Neural crest cell (in vitro differentiated cells): ENCODE data around the gene DIAPH2. TPM values are rescaled to one million over a fixed set of nuclear protein-coding genes. Genes with fewer than 3 reads are reported as not detected.

Source experiments
- DNase-seq: peaks from one replicate; pipeline ENCODE4 v3.0.0; 2021; ENCODE audit warnings: low read depth, mixed read lengths, low spot score
- H3K27ac Mint-ChIP-seq: one replicate; pipeline ENCODE4 v1.8.0; 2021; ENCODE audit warnings: mild to moderate bottlenecking, mixed read lengths; ENCODE audit not compliant: unreplicated experiment
- H3K27me3 Mint-ChIP-seq: 2 replicates; pipeline ENCODE4 v1.8.0; 2021; ENCODE audit warnings: low read depth, mild to moderate bottlenecking, mixed read lengths
- H3K36me3 Mint-ChIP-seq: 2 replicates; pipeline ENCODE4 v1.8.0; 2021; ENCODE audit warnings: low read depth, mild to moderate bottlenecking, mixed read lengths
- H3K4me1 Mint-ChIP-seq: 2 replicates; pipeline ENCODE4 v1.8.0; 2021; ENCODE audit warnings: mixed read lengths
- H3K4me3 Mint-ChIP-seq: one replicate; pipeline ENCODE4 v1.8.0; 2021; ENCODE audit warnings: mild to moderate bottlenecking, mixed read lengths
- H3K9me3 Mint-ChIP-seq: 2 replicates; pipeline ENCODE4 v1.8.0; 2021; ENCODE audit warnings: mixed read lengths
- CTCF ChIP-seq: fragments of 200-600 bp; sonication (generic); conservative IDR thresholded peaks from 2 replicates; pipeline ENCODE4 v1.5.0; 2021; ENCODE audit warnings: antibody characterized with exemption, mild to moderate bottlenecking
- total RNA-seq: library from RNA; stranded (reverse); gene quantifications from 2 replicates; pipeline ENCODE4 v1.2.1, GENCODE V29; 2021

The DIAPH2 gene
- total RNA-seq, 1 donor from 2014 or later, result 8.4 TPM

- Mint-ChIP-seq H3K36me3 (no peaks in the 10 kb centered on the region), H3K9me3 (no peaks in the 10 kb centered on the region), H3K4me1 (peaks cover 9% of the 10 kb centered on the region), H3K27ac (no peak overlapping the region), H3K27me3 (no peaks in the 10 kb centered on the region), H3K4me3 (no peak overlapping the region)
- TF ChIP-seq CTCF, result no peak
- DNase-seq, result no peak
Observed at GRCh38 chrX:97238632-97239031, 554.0 kb downstream of the DIAPH2 start.

- no peaks in the 10 kb centered on the region for H3K9me3 Mint-ChIP-seq
- TF ChIP-seq CTCF, result no peak
- H3K36me3 Mint-ChIP-seq, result no peaks in the 10 kb centered on the region
- no peaks in the 10 kb centered on the region for H3K27me3 Mint-ChIP-seq
- no peak overlapping the region for H3K27ac Mint-ChIP-seq
- H3K4me3 Mint-ChIP-seq, result no peak overlapping the region
- no peak for DNase-seq
- peaks cover 10% of the 10 kb centered on the region for H3K4me1 Mint-ChIP-seq
Observed at GRCh38 chrX:97252111-97252510, 567.5 kb downstream of the DIAPH2 start.

- H3K27me3 Mint-ChIP-seq, result no peaks in the 10 kb centered on the region
- no peak overlapping the region for H3K4me3 Mint-ChIP-seq
- H3K27ac Mint-ChIP-seq, result no peak overlapping the region
- no peaks in the 10 kb centered on the region for H3K36me3 Mint-ChIP-seq
- DNase-seq, result no peak
- H3K9me3 Mint-ChIP-seq, result no peaks in the 10 kb centered on the region
- H3K4me1 Mint-ChIP-seq, result no peaks in the 10 kb centered on the region
- no peak for TF ChIP-seq CTCF
Observed at GRCh38 chrX:97260679-97261078, 576.0 kb downstream of the DIAPH2 start.

GRCh38 chrX:97266406-97267121 lies 581.9 kb downstream of the DIAPH2 start:
- DNase-seq, result no peak
- peaks cover 27% of the 10 kb centered on the region for H3K4me1 Mint-ChIP-seq
- H3K27ac Mint-ChIP-seq, result peak overlapping the region; percentile 64
- no peak overlapping the region for H3K4me3 Mint-ChIP-seq
- no peaks in the 10 kb centered on the region for H3K9me3 Mint-ChIP-seq
- H3K27me3 Mint-ChIP-seq, result no peaks in the 10 kb centered on the region
- no peak for TF ChIP-seq CTCF
- H3K36me3 Mint-ChIP-seq, result no peaks in the 10 kb centered on the region

GRCh38 chrX:97267396-97268181 lies 582.9 kb downstream of the DIAPH2 start:
- no peak overlapping the region for H3K4me3 Mint-ChIP-seq
- DNase-seq, result no peak
- no peaks in the 10 kb centered on the region for H3K9me3 Mint-ChIP-seq
- peaks cover 27% of the 10 kb centered on the region for H3K4me1 Mint-ChIP-seq
- peak overlapping the region; percentile 81 for H3K27ac Mint-ChIP-seq
- no peak for TF ChIP-seq CTCF
- H3K36me3 Mint-ChIP-seq, result no peaks in the 10 kb centered on the region
- no peaks in the 10 kb centered on the region for H3K27me3 Mint-ChIP-seq
